HL-60 (cell line): ENCODE results near the gene TUT1.

Experiments
- DNase-seq, 2 experiments: peaks; one replicate each; pipeline ENCODE4 v3.0.0-alpha.2; 2010 to 2020; ENCODE audit warnings: low read depth in 1 of 2, low spot score in 1 of 2
- H3K27ac ChIP-seq: fragments of 250-450 bp; sonication (Bioruptor Pico); replicated peaks from 2 replicates; pipeline ENCODE4 v1.5.1; 2020; ENCODE audit warnings: mild to moderate bottlenecking, moderate library complexity
- H3K27me3 ChIP-seq: fragments of 250-450 bp; sonication (Bioruptor Pico); 2 replicates; pipeline ENCODE4 v1.5.1; 2021; ENCODE audit warnings: mild to moderate bottlenecking, moderate library complexity; ENCODE audit not compliant: insufficient read depth, poor library complexity, severe bottlenecking
- H3K4me3 ChIP-seq: replicated peaks from 2 replicates; pipeline ENCODE4 v1.5.1; 2011; ENCODE audit warnings: mild to moderate bottlenecking, control low read depth, low read length; ENCODE audit not compliant: insufficient read depth
- GABPA ChIP-seq: IDR thresholded peaks from 2 replicates; pipeline ENCODE4 v1.6.1; 2012; ENCODE audit warnings: low read depth
- POLR2AphosphoS5 ChIP-seq: IDR thresholded peaks from 2 replicates; pipeline ENCODE4 v1.6.1; 2012; ENCODE audit warnings: low read depth
- SPI1 ChIP-seq: IDR thresholded peaks from 2 replicates; pipeline ENCODE4 v1.6.1; 2012; ENCODE audit warnings: low read depth, mild to moderate bottlenecking, borderline replicate concordance
- TF ChIP-seq, protein P1 (sequence below): IDR thresholded peaks from one replicate; pipeline ENCODE4 v1.5.1; 2011; ENCODE audit warnings: low read length, control low read depth, inconsistent platforms; ENCODE audit not compliant: insufficient read depth
- TF ChIP-seq, protein P2 (sequence below): IDR thresholded peaks from 2 replicates; pipeline ENCODE4 v1.6.1; 2012; ENCODE audit warnings: low read depth; ENCODE audit not compliant: insufficient replicate concordance

Gene TUT1

DNA sequence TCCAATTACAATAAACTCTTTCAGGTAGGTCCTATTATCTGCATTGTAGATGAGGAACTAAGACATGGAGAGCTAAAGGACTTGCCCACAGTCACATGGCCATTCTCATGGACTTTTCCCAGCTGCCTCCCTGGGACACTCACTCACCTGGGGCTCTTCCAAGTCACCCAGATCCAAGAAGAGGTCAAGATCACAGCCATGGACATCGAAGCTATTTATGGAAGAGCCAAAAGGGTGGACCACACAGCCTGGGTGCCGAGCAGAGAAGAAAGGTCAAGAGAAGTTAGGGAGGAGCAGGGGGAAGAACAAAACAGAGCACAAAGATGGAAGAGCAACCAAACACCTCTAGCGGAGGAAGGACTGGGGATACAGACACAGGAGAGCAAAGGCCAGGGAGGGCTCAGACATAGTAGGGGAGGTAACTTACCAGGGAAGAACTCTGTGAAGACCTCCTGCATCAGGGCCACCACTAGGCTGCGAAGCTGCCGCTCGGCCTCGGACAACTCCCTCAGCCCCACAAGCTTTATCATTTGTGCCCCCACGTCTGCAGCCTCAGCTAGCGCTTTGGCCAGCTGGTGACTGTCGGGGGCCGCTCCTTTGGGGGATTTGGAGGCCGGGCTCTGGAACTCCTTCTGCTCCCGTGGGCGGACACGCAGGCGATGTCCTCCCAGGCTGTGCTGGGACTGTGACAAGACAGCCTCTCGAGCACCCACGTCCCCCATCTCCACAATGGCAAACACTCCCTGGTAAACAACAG lies 10.2 kb downstream of the TUT1 start:
- Histone ChIP-seq H3K27ac (no peak overlapping the region), H3K27me3 (no peaks in the 10 kb centered on the region), H3K4me3 (no peak overlapping the region)
- TF ChIP-seq SPI1 (no peak), POLR2AphosphoS5 (no peak), GABPA (no peak)
- TF ChIP-seq, protein P1, sequence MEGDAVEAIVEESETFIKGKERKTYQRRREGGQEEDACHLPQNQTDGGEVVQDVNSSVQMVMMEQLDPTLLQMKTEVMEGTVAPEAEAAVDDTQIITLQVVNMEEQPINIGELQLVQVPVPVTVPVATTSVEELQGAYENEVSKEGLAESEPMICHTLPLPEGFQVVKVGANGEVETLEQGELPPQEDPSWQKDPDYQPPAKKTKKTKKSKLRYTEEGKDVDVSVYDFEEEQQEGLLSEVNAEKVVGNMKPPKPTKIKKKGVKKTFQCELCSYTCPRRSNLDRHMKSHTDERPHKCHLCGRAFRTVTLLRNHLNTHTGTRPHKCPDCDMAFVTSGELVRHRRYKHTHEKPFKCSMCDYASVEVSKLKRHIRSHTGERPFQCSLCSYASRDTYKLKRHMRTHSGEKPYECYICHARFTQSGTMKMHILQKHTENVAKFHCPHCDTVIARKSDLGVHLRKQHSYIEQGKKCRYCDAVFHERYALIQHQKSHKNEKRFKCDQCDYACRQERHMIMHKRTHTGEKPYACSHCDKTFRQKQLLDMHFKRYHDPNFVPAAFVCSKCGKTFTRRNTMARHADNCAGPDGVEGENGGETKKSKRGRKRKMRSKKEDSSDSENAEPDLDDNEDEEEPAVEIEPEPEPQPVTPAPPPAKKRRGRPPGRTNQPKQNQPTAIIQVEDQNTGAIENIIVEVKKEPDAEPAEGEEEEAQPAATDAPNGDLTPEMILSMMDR, result no peak
- TF ChIP-seq, protein P2, sequence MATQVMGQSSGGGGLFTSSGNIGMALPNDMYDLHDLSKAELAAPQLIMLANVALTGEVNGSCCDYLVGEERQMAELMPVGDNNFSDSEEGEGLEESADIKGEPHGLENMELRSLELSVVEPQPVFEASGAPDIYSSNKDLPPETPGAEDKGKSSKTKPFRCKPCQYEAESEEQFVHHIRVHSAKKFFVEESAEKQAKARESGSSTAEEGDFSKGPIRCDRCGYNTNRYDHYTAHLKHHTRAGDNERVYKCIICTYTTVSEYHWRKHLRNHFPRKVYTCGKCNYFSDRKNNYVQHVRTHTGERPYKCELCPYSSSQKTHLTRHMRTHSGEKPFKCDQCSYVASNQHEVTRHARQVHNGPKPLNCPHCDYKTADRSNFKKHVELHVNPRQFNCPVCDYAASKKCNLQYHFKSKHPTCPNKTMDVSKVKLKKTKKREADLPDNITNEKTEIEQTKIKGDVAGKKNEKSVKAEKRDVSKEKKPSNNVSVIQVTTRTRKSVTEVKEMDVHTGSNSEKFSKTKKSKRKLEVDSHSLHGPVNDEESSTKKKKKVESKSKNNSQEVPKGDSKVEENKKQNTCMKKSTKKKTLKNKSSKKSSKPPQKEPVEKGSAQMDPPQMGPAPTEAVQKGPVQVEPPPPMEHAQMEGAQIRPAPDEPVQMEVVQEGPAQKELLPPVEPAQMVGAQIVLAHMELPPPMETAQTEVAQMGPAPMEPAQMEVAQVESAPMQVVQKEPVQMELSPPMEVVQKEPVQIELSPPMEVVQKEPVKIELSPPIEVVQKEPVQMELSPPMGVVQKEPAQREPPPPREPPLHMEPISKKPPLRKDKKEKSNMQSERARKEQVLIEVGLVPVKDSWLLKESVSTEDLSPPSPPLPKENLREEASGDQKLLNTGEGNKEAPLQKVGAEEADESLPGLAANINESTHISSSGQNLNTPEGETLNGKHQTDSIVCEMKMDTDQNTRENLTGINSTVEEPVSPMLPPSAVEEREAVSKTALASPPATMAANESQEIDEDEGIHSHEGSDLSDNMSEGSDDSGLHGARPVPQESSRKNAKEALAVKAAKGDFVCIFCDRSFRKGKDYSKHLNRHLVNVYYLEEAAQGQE, result no peak
- DNase-seq, result no peak

DNA sequence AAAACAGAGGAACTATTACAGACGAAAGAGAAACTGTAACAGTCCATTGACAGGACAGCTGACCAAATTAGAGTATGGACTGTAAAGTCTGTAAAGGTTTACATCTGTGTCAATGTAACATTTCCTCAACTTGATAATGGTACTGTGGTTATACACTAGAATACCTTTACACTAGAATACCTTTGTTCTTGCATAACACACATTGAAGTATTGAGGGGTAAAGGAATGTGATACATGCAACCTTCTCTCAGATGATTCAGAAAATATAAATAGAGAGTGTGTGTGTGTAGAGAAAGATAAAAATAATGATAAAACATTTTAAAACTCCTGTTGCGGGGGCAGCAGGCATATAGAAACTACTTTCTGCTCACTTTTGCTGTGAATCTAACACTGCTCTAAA lies 12.1 kb downstream of the TUT1 start:
- no peak for DNase-seq
- Histone ChIP-seq H3K27me3 (no peaks in the 10 kb centered on the region), H3K4me3 (no peak overlapping the region), H3K27ac (no peak overlapping the region)
- TF ChIP-seq GABPA (no peak), POLR2AphosphoS5 (no peak), SPI1 (no peak)
- TF ChIP-seq, protein P1, result no peak
- TF ChIP-seq, protein P2, result no peak

DNA sequence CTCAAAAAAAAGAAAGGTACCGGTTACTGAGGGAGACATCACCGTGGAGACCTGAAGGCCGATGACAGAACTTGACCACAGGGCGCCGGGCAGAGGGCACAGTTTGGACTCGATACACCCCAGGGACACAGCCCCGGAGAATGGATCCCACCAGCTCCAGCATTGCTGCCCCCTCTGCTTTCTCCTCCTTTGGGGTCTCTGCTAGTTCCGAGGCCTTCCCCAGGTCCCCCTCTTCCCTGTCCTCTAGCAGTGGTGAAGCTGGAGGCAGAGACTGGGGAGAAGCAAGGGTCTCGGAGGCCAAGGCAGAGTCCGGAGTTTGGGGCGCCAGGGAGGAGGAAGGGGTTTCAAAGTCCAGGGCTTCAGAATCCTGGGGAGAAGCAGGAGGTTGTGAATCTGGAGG lies 12.8 kb downstream of the TUT1 start:
- no peak for DNase-seq
- Histone ChIP-seq H3K27ac (no peak overlapping the region), H3K27me3 (no peaks in the 10 kb centered on the region), H3K4me3 (no peak overlapping the region)
- TF ChIP-seq SPI1 (no peak), POLR2AphosphoS5 (no peak), GABPA (no peak)
- TF ChIP-seq, protein P2, result no peak
- TF ChIP-seq, protein P1, result no peak
